Stimulated activated CD8-positive, alpha-beta memory T cell treated with anti-CD3 and anti-CD28 coated beads, Interleukin-12 subunit alpha, Interleukin-12 subunit beta, amount 100 ng/mL, for 24 hours (primary cell): ENCODE results near the gene PDZD2.
"Not testable (repeated sequence)": the region's sequence is repeated elsewhere in the genome, so short reads cannot be mapped to it uniquely, and the experiment has no call there.

ENCODE experiments used
- DNase-seq: peaks from one replicate; pipeline ENCODE4 v3.0.0-alpha.2; 2020; ENCODE audit errors: extremely low read depth

PDZD2 gene

GRCh38 chr5:32008746-32009145 is 369.8 kb downstream of the PDZD2 start:
- no peak for DNase-seq

DNA sequence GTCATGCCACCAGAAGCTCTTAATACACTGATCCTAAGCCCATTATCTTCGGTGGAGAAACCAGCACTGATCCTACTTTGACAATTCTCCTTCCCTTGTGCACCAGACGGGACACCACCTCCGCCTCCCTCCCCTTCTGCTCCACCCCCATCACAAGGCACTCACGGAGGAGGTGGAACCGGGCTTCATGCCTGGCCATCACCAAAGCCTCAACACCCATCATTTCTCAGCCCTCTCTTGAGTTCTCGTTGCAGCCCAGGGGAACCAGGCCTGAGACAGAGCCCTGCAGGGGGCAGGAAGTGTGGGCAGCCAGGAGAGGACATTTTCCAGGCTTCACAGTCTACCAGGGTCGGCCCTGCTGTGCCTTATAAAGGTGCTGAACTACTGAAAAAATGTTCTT is 374.7 kb downstream of the PDZD2 start:
- DNase-seq, result no peak

DNA sequence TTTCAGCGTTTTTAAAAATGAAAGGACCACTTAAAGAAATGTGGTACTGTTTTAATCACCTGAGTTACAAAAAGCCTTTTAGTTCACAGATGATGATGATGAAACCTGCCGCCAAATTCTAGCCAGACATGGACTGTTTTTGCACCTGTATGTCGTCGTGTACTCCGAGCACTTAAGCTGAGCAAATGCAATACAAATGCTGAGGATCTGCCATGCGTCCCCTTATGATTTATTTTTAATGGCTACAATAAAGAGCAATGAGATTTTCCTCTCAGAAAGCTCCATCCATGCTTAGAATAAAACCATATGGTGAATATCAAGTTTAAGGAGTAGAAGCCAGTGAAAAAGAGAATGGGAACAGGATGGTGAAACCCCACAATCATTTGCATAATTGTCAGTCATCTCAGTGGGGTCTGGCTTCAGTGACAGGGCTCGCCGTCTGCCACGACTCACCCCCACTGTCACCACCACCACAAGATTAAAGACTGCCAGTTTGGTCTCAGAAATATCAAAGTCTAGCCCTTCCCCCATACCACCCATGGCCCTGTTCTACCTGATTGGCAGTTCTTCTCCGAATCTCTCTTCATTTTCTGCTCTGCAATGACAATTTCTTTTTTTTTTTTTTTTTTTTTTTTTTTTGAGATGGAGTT is 375.3 kb downstream of the PDZD2 start:
- no peak for DNase-seq

- not testable (repeated sequence) for DNase-seq
These were observed 376.3 kb downstream of the PDZD2 start for GRCh38 chr5:32015262-32015661.

GRCh38 chr5:32017692-32018367 is 378.9 kb downstream of the PDZD2 start:
- DNase-seq, result no peak

DNA sequence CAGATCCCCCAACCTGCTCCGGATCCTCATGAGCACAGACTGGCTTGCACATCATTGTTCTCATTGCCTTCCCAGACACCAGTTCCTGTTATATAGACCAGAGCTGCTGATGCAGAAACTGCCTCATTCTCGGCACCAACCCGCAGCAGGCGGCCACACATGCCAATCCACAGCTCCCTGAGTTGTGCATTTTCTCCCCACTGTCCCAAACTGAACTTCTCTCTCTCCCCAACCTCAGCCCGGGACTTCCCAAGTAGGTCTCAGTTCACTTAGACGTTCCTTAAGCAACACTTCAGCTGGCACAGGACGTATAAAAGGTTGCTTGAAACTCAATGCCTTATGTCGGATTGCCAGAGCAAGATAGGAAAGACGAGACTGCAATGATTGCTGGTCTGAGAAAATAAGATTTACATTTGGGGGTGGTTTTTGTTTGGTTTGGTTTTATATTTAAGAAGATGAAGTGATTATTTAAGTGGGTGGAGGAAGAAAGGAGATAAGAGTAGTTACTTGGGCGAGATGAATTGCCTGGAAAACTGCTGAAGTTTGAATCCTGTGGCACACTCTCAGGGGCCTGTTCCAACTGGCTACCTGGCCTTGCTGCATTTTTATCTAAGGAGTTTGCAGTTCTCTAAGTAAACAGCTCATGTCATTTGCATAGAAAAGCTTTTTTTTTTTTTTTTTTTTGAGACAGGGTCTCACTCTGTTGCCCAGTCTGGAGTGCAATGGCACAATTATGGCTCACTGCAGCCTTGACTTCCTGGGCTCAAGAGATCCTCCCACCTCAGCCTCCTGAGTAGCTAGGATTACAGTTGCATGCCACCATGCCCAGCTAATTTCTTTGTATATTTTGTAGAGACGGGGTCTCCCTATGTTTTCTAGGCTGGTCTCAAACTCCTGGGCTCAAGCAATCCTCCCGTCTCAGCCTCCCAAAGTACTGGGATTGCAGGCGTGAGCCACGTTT is 379.8 kb downstream of the PDZD2 start:
- no peak for DNase-seq

- DNase-seq, result no peak
These were observed 381.3 kb downstream of the PDZD2 start for GRCh38 chr5:32020271-32020670.

DNA sequence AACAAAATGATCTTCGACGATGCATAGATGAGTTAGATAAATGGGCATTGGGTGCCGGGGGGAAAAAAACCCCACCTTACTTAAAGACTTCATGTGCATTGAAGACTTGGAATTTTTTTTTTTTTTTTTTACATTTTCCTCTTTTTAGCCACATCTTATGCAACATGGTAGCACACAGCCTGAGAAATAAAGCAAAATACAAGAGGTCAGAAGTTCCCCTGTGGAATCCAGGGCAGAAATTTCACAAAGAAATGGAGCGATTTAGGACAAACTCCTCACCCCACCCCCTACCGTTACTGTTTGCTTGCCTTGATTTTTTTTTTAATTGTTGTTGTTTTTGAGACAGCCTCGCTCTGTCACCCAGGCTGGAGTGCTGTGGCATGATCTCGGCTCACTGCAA is 382.0 kb downstream of the PDZD2 start:
- DNase-seq, result no peak

DNA sequence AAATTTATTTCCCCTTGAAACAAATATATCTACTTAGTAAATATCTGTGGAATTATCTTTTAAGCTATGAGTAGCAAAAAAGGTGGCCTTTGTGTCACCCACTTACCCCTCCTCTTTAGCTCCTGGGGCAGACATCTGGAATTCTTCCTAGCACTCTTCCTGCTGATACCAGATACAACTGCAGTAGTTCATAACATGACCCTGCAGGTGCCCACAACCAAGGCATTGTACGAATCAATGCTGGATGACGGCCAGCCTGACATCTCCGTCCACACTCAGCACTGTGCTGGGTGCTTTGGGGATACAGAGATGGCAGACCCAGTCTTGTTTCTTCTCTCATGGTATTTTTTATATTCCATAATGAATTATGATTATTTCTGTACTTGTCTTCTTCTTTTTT is 382.8 kb downstream of the PDZD2 start:
- DNase-seq, result no peak

- no peak for DNase-seq
These were observed 383.7 kb downstream of the PDZD2 start for GRCh38 chr5:32022638-32023037.

DNA sequence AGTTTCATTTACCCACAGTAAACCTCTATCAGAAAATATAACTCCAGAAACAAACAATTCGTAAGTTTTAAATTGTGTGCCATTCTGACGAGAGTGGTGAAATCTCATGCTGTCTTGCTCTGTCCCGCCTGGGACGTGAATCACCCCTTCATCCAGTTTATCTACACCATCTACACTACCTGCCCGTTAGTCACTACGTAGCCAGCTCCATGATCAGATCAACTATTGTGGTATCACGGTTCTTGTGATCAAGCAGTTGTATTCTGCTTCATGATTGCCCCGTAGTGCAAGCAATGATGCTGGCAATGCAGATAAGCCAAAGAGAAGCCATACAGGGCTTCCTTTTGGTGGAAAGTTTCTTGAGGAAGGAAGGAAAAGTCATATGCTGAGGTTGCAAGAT is 384.9 kb downstream of the PDZD2 start:
- DNase-seq, result no peak

- no peak for DNase-seq
These were observed 385.8 kb downstream of the PDZD2 start for GRCh38 chr5:32024751-32025150.

- no peak for DNase-seq
These were observed 388.3 kb downstream of the PDZD2 start for GRCh38 chr5:32027093-32027716.

GRCh38 chr5:32027717-32028458 is 389.0 kb downstream of the PDZD2 start:
- no peak for DNase-seq

DNA sequence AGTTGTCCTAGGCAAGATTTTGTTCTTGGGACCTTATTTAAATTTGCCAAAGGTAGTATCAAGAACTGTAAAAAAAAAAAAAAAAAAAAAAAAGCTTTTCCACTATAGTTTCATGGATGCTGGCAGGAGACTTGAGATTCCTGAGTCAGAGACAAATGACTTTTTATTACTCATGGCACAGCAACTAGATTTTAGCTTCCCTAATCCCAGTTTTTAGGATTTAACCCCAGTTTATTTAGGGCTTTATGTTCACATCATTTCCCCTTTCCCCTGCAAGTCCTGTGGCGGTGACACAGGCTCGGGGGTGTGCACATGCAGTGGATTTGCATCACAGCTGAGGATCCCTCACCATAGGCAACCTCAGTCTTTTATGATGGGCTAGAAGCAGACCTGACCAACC is 390.3 kb downstream of the PDZD2 start:
- no peak for DNase-seq

- no peak for DNase-seq
These were observed 390.9 kb downstream of the PDZD2 start for GRCh38 chr5:32029781-32030180.

GRCh38 chr5:32030222-32030621 is 391.3 kb downstream of the PDZD2 start:
- DNase-seq, result no peak

DNA sequence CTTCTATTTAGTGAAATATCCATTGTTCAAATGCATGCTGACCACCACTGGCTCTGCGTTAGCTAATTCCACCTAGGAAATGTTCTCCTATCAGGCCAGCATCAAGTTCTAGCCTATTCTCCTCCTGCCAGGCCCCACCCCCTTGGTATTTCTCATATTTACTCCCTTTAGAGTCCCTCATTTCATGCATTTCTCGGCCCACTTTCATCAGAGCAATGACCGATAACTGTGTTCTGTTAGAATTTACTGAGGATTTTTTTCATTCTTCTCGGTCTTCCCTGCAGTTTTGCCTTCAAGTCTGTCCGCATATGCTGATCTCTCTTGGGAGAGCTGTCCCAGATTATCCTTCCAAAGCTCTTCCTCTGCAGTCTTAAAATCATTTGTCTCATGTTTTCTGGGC is 391.8 kb downstream of the PDZD2 start:
- no peak for DNase-seq

GRCh38 chr5:32031089-32031488 is 392.2 kb downstream of the PDZD2 start:
- no peak for DNase-seq

GRCh38 chr5:32038523-32038922 is 399.6 kb downstream of the PDZD2 start:
- no peak for DNase-seq

DNA sequence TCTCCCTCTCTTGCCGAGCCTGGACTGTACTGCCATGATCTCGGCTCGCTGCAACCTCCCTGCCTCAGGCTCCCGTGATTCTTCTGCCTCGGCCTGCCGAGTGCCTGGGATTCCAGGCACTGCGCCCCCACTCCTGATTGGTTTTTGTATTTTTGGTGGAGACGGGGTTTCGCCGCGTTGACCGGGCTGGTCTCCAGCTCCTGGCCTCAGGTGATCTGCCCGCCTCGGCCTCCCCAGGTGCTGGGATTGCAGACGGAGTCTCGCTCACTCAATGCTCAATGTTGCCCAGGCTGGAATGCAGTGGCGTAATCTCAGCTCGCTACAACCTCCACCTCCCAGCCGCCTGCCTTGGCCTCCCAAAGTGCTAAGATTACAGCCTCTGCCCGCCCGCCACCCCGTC is 400.2 kb downstream of the PDZD2 start:
- not testable (repeated sequence) for DNase-seq
